ENCODE measurements around the gene STIP1. TPM values are rescaled to one million over a fixed set of nuclear protein-coding genes. Genes with fewer than 3 reads are reported as not detected.

STIP1 gene
- total and polyA plus RNA-seq, 2 of the 4 experiments (the other 2 are of a cell fraction): 201 to 489 TPM

DNA sequence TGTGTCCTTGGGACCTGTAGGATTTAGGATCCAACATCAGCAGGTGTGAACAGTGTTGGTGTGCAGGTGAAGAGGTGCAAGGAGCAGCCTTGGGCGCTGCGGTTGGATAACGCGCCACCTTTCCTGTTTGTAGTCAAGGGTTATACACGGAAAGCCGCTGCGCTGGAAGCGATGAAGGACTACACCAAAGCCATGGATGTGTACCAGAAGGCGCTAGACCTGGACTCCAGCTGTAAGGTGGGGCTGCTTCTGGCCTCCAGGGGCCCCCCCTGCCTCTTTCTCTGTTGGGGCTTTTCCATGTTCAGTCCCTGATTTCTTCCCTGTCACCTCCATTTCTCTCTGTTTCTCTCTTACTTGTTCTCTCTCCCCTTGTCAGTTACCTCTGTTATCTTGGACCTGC is 17.0 kb downstream of the STIP1 start:
- ChIA-PET CTCF (interaction anchor here (2.0 kb wide), 1 partner anchor 98 kb away, joined by 12 read pairs; no protein-coding TSS in a partner anchor), POLR2A (ENCODE audit: unreplicated experiment) (no interaction called here)
- no peak overlapping the region for H3K18ac ChIP-seq (ENCODE audit: low read depth, low read length)
- peaks cover 13% of the 10 kb centered on the region; the same call in 1 of the 2 replicates for H4K20me1 ChIP-seq (ENCODE audit: insufficient read depth, low read length)
- H4K8ac ChIP-seq (ENCODE audit: low read depth in 2 of 2, low read length in 2 of 2): no peak overlapping the region
- dilution Hi-C loops (cut with HindIII; ENCODE audit: low sequenced_read_pairs, unreplicated experiment): no loop called here
- BruUV-seq (replicated peaks): no TSS peak
- no peak overlapping the region for H2AK5ac ChIP-seq (ENCODE audit: low read depth, low read length)
- no peak overlapping the region for H2BK5ac ChIP-seq (ENCODE audit: low read depth, low read length, poor library complexity, severe bottlenecking)
- H3K9me3 ChIP-seq (ENCODE audit: control insufficient read depth, insufficient read depth, low read length): no peaks in the 10 kb centered on the region
- H4K5ac ChIP-seq (ENCODE audit: low read depth, low read length): no peak overlapping the region
- no peaks in the 10 kb centered on the region for H3K9me1 ChIP-seq (ENCODE audit: insufficient read depth, low read length)
- no peak overlapping the region for H3K23ac ChIP-seq (ENCODE audit: low read depth, low read length)
- no peak overlapping the region for H3K9ac ChIP-seq (ENCODE audit: low read depth, low read length)
- H3K4me2 ChIP-seq (ENCODE audit: low read depth, low read length): no peak overlapping the region
- TF ChIP-seq CHD1 (IDR thresholded peaks at IDR 0.05; ENCODE audit: low read depth, low read length): no peak
- TF ChIP-seq POLR2A (IDR thresholded peaks at IDR 0.05; ENCODE audit: low read depth, low read length): no peak
- TF ChIP-seq CEBPB (IDR thresholded peaks at IDR 0.05; ENCODE audit: low read depth, low read length): no peak
- no peak for TF ChIP-seq NFE2L2 (IDR thresholded peaks at IDR 0.05; ENCODE audit: low read depth, low read length)
- TF ChIP-seq FOS (IDR thresholded peaks at IDR 0.05; ENCODE audit: low read depth, low read length): no peak
- TF ChIP-seq, protein P1, sequence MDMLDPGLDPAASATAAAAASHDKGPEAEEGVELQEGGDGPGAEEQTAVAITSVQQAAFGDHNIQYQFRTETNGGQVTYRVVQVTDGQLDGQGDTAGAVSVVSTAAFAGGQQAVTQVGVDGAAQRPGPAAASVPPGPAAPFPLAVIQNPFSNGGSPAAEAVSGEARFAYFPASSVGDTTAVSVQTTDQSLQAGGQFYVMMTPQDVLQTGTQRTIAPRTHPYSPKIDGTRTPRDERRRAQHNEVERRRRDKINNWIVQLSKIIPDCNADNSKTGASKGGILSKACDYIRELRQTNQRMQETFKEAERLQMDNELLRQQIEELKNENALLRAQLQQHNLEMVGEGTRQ (IDR thresholded peaks at IDR 0.05; ENCODE audit: low read depth, low read length): no peak
- no peak for TF ChIP-seq SMC3 (IDR thresholded peaks at IDR 0.05; ENCODE audit: low read depth, low read length)
- no peak for TF ChIP-seq MAFK (IDR thresholded peaks at IDR 0.05; ENCODE audit: low read depth, low read length)
- TF ChIP-seq RFX5 (IDR thresholded peaks at IDR 0.05; ENCODE audit: low read depth, low read length): no peak
- no peak for TF ChIP-seq BHLHE40 (IDR thresholded peaks at IDR 0.05; ENCODE audit: low read depth, low read length)
- TF ChIP-seq RCOR1 (IDR thresholded peaks at IDR 0.05; ENCODE audit: insufficient replicate concordance, low read length): no peak
- TF ChIP-seq, protein P2, sequence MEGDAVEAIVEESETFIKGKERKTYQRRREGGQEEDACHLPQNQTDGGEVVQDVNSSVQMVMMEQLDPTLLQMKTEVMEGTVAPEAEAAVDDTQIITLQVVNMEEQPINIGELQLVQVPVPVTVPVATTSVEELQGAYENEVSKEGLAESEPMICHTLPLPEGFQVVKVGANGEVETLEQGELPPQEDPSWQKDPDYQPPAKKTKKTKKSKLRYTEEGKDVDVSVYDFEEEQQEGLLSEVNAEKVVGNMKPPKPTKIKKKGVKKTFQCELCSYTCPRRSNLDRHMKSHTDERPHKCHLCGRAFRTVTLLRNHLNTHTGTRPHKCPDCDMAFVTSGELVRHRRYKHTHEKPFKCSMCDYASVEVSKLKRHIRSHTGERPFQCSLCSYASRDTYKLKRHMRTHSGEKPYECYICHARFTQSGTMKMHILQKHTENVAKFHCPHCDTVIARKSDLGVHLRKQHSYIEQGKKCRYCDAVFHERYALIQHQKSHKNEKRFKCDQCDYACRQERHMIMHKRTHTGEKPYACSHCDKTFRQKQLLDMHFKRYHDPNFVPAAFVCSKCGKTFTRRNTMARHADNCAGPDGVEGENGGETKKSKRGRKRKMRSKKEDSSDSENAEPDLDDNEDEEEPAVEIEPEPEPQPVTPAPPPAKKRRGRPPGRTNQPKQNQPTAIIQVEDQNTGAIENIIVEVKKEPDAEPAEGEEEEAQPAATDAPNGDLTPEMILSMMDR (conservative IDR thresholded peaks at IDR 0.05; ENCODE audit: low read depth, low read length): no peak
- TF ChIP-seq RAD21 (IDR thresholded peaks at IDR 0.05; ENCODE audit: low read length): no peak
- no peak overlapping the region for H2BK120ac ChIP-seq (ENCODE audit: low read depth, low read length)
- peaks cover 9% of the 10 kb centered on the region for H3K4me1 ChIP-seq (ENCODE audit: control insufficient read depth, insufficient read depth, low read length)
- intact Hi-C loops (cut with micrococcal nuclease): loop anchor here (10.0 kb wide), 1 partner anchor 452 kb away; no protein-coding TSS in a partner anchor
- no CpG with 5 or more reads among the region's 9 CpGs for WGBS, 2 experiments (ENCODE audit: extremely low coverage in 2 of 2, insufficient read length in 1 of 2)
- no peak overlapping the region for H2BK15ac ChIP-seq (ENCODE audit: low read depth, low read length)
- in situ Hi-C loops (cut with MboI; ENCODE audit: low sequenced_read_pairs): loop anchor here (5.0 kb wide), 1 partner anchor 99 kb away; the partner anchor contains the start of gene CATSPERZ
- DNase-seq (no peak), ATAC-seq (ENCODE audit: low read depth) (no peak)
- H3K27me3 ChIP-seq (ENCODE audit: control insufficient read depth, insufficient read depth, low read length): no peaks in the 10 kb centered on the region
- no peak overlapping the region for H3K27ac ChIP-seq (ENCODE audit: insufficient read depth, low read length)
- no peak overlapping the region for H2BK20ac ChIP-seq (ENCODE audit: low read depth, low read length)
- no peak overlapping the region for H3K14ac ChIP-seq (replicated peaks; ENCODE audit: low read depth, low read length)
- H2AFZ ChIP-seq (replicated peaks; ENCODE audit: low read length, poor library complexity): no peak overlapping the region
- H3K56ac ChIP-seq (ENCODE audit: extremely low read depth, insufficient read depth, low read length): no peak overlapping the region
- H2AK9ac ChIP-seq (replicated peaks; ENCODE audit: low read depth, low read length, poor library complexity): no peak overlapping the region
- H3K36me3 ChIP-seq (ENCODE audit: control insufficient read depth, insufficient read depth, low read length): peaks cover 61% of the 10 kb centered on the region
- H3K4me3 ChIP-seq (ENCODE audit: insufficient read depth, low read depth, low read length): no peak overlapping the region
- H3K79me1 ChIP-seq (ENCODE audit: low read depth in 1 of 2, low read length in 2 of 2): peaks cover 0 to 40% of the 10 kb centered on the region in 2 experiments; a peak in 3 of 4 replicates
- no peak overlapping the region for H3K4ac ChIP-seq (ENCODE audit: low read depth, low read length)
- no peak overlapping the region for H4K91ac ChIP-seq (ENCODE audit: insufficient read depth, low read depth, low read length)
